A673 (cell line): ENCODE results near the gene ZSWIM5.
"Not testable (repeated sequence)": the region's sequence is repeated elsewhere in the genome, so short reads cannot be mapped to it uniquely, and the experiment has no call there.

Source experiments
- EZH2 ChIP-seq: fragments of 200-600 bp; sonication (generic); IDR thresholded peaks from 2 replicates; pipeline ENCODE4 v1.6.1; 2017; ENCODE audit warnings: borderline replicate concordance, low read depth, mild to moderate bottlenecking, mixed read lengths, antibody characterized with exemption, low read length; ENCODE audit not compliant: poor library complexity, severe bottlenecking
- TF ChIP-seq, protein P1 (sequence below): fragments of 300-800, 200-600 bp; sonication (generic); conservative IDR thresholded peaks from 2 replicates; pipeline ENCODE4 v1.5.1; 2017; ENCODE audit warnings: low read depth, mild to moderate bottlenecking, antibody characterized with exemption, low read length, moderate library complexity, mixed read lengths

DNA sequence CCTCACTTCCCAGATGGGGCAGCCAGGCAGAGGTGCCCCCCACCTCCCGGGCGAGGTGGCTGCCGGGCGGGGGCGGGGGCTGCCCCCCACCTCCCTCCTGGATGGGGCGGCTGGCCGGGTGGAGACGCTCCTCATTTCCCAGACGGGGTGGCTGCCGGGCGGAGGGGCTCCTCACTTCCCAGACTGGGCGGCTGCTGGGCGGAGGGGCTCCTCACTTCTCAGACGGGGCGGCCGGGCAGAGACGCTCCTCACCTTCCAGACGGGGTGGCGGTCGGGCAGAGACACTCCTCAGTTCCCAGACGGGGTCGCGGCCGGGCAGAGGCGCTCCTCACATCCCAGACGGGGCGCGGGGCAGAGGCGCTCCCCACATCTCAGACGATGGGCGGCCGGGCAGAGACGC, 91.2 kb downstream of the ZSWIM5 start:
- TF ChIP-seq, protein P1, sequence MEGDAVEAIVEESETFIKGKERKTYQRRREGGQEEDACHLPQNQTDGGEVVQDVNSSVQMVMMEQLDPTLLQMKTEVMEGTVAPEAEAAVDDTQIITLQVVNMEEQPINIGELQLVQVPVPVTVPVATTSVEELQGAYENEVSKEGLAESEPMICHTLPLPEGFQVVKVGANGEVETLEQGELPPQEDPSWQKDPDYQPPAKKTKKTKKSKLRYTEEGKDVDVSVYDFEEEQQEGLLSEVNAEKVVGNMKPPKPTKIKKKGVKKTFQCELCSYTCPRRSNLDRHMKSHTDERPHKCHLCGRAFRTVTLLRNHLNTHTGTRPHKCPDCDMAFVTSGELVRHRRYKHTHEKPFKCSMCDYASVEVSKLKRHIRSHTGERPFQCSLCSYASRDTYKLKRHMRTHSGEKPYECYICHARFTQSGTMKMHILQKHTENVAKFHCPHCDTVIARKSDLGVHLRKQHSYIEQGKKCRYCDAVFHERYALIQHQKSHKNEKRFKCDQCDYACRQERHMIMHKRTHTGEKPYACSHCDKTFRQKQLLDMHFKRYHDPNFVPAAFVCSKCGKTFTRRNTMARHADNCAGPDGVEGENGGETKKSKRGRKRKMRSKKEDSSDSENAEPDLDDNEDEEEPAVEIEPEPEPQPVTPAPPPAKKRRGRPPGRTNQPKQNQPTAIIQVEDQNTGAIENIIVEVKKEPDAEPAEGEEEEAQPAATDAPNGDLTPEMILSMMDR: not testable (repeated sequence)
- TF ChIP-seq EZH2: not testable (repeated sequence)
